SK-N-MC (cell line): ENCODE data around the gene MAT2A.

ENCODE experiments used
- EZH2 ChIP-seq: fragments of 200-600 bp; sonication (generic); IDR thresholded peaks from one replicate; pipeline ENCODE4 v1.6.1; 2017; ENCODE audit warnings: antibody characterized with exemption
- FOXP2 ChIP-seq: optimal IDR thresholded peaks from 2 replicates; pipeline ENCODE3; 2011; ENCODE audit warnings: mild to moderate bottlenecking, moderate library complexity; ENCODE audit not compliant: insufficient read depth; ENCODE audit errors: extremely low read length, control extremely low read depth
- POLR2AphosphoS5 ChIP-seq: IDR thresholded peaks from 2 replicates; pipeline ENCODE4 v1.6.1; 2012; ENCODE audit warnings: mild to moderate bottlenecking, low read depth, low read length, borderline replicate concordance

GRCh38 chr2:85523062-85523902 lies 15.7 kb upstream of the MAT2A start:
- no peak for TF ChIP-seq EZH2
- no peak for TF ChIP-seq POLR2AphosphoS5
- no peak for TF ChIP-seq FOXP2
